BLaER1 (cell line): ENCODE data around the gene CDADC1.

Source experiments
- H3K27ac ChIP-seq: shearing (Covaris generic); formaldehyde crosslinking; 2 replicates; pipeline ENCODE4 v1.8.1; 2022
- H3K27me3 ChIP-seq: shearing (Covaris generic); formaldehyde crosslinking; 2 replicates; pipeline ENCODE4 v1.8.1; 2022
- H3K36me3 ChIP-seq: shearing (Covaris generic); formaldehyde crosslinking; 2 replicates; pipeline ENCODE4 v1.8.1; 2022
- H3K4me1 ChIP-seq: shearing (Covaris generic); formaldehyde crosslinking; 2 replicates; pipeline ENCODE4 v1.8.1; 2022
- H3K4me2 ChIP-seq: shearing (Covaris generic); formaldehyde crosslinking; 2 replicates; pipeline ENCODE4 v1.8.1; 2022
- H3K4me3 ChIP-seq: shearing (Covaris generic); formaldehyde crosslinking; 2 replicates; pipeline ENCODE4 v1.8.1; 2022
- H3K9ac ChIP-seq: shearing (Covaris generic); formaldehyde crosslinking; 2 replicates; pipeline ENCODE4 v1.8.1; 2022
- H3K9me3 ChIP-seq: shearing (Covaris generic); formaldehyde crosslinking; 2 replicates; pipeline ENCODE4 v1.8.1; 2022
- H4K20me1 ChIP-seq: shearing (Covaris generic); formaldehyde crosslinking; 2 replicates; pipeline ENCODE4 v1.8.1; 2022
- Cebpa-rat ChIP-seq: shearing (Covaris generic); IDR thresholded peaks from 2 replicates; pipeline ENCODE4 v1.8.1; 2022

The CDADC1 gene

GRCh38 chr13:49256841-49257240 is 9.1 kb downstream of the CDADC1 start:
- no peak overlapping the region for H3K9ac ChIP-seq
- H3K4me1 ChIP-seq, result peaks cover 35% of the 10 kb centered on the region
- H3K4me3 ChIP-seq, result no peak overlapping the region
- no peak for TF ChIP-seq Cebpa-rat
- no peak overlapping the region for H3K27ac ChIP-seq
- no peaks in the 10 kb centered on the region for H3K27me3 ChIP-seq
- peak overlapping the region; percentile 79 for H3K4me2 ChIP-seq
- H3K36me3 ChIP-seq, result peaks cover 56% of the 10 kb centered on the region
- H3K9me3 ChIP-seq, result no peaks in the 10 kb centered on the region
- no peaks in the 10 kb centered on the region for H4K20me1 ChIP-seq

- Histone ChIP-seq H3K4me3 (peak overlapping the region; percentile 49), H4K20me1 (no peaks in the 10 kb centered on the region), H3K27ac (peak overlapping the region; percentile 49), H3K9ac (peak overlapping the region; percentile 67), H3K4me2 (peak overlapping the region; percentile 79), H3K9me3 (no peaks in the 10 kb centered on the region), H3K36me3 (peaks cover 62% of the 10 kb centered on the region), H3K4me1 (peaks cover 35% of the 10 kb centered on the region), H3K27me3 (no peaks in the 10 kb centered on the region)
- TF ChIP-seq Cebpa-rat, result no peak
Measured at GRCh38 chr13:49258089-49258796, 10.5 kb downstream of the CDADC1 start.

GRCh38 chr13:49259586-49259985 is 11.9 kb downstream of the CDADC1 start:
- TF ChIP-seq Cebpa-rat, result no peak
- peaks cover 48% of the 10 kb centered on the region for H3K36me3 ChIP-seq
- no peaks in the 10 kb centered on the region for H3K27me3 ChIP-seq
- H3K4me1 ChIP-seq, result peaks cover 25% of the 10 kb centered on the region
- H3K4me2 ChIP-seq, result no peak overlapping the region
- H3K27ac ChIP-seq, result no peak overlapping the region
- H3K9ac ChIP-seq, result no peak overlapping the region
- no peak overlapping the region for H3K4me3 ChIP-seq
- H4K20me1 ChIP-seq, result no peaks in the 10 kb centered on the region
- H3K9me3 ChIP-seq, result no peaks in the 10 kb centered on the region

- Histone ChIP-seq H3K9ac (no peak overlapping the region), H4K20me1 (no peaks in the 10 kb centered on the region), H3K4me3 (no peak overlapping the region), H3K27ac (no peak overlapping the region), H3K27me3 (no peaks in the 10 kb centered on the region), H3K4me2 (no peak overlapping the region), H3K36me3 (peaks cover 46% of the 10 kb centered on the region), H3K4me1 (peaks cover 8% of the 10 kb centered on the region), H3K9me3 (no peaks in the 10 kb centered on the region)
- no peak for TF ChIP-seq Cebpa-rat
Measured at GRCh38 chr13:49262634-49263033, 14.9 kb downstream of the CDADC1 start.

GRCh38 chr13:49265822-49266221 is 18.1 kb downstream of the CDADC1 start:
- Histone ChIP-seq H4K20me1 (no peaks in the 10 kb centered on the region), H3K27me3 (no peaks in the 10 kb centered on the region), H3K4me2 (no peak overlapping the region), H3K27ac (no peak overlapping the region), H3K4me1 (no peaks in the 10 kb centered on the region), H3K36me3 (peaks cover 38% of the 10 kb centered on the region), H3K9me3 (no peaks in the 10 kb centered on the region), H3K4me3 (no peak overlapping the region), H3K9ac (no peak overlapping the region)
- no peak for TF ChIP-seq Cebpa-rat

- Histone ChIP-seq H4K20me1 (no peaks in the 10 kb centered on the region), H3K27me3 (no peaks in the 10 kb centered on the region), H3K4me1 (no peaks in the 10 kb centered on the region), H3K27ac (no peak overlapping the region), H3K4me2 (no peak overlapping the region), H3K9ac (no peak overlapping the region), H3K36me3 (peaks cover 18% of the 10 kb centered on the region), H3K4me3 (no peak overlapping the region), H3K9me3 (no peaks in the 10 kb centered on the region)
- TF ChIP-seq Cebpa-rat, result no peak
Measured at GRCh38 chr13:49271264-49271663, 23.5 kb downstream of the CDADC1 start.

- H3K9me3 ChIP-seq, result no peaks in the 10 kb centered on the region
- H3K9ac ChIP-seq, result no peak overlapping the region
- no peak overlapping the region for H3K4me2 ChIP-seq
- no peaks in the 10 kb centered on the region for H4K20me1 ChIP-seq
- TF ChIP-seq Cebpa-rat, result no peak
- no peak overlapping the region for H3K4me3 ChIP-seq
- no peaks in the 10 kb centered on the region for H3K4me1 ChIP-seq
- peaks cover 12% of the 10 kb centered on the region for H3K36me3 ChIP-seq
- no peak overlapping the region for H3K27ac ChIP-seq
- H3K27me3 ChIP-seq, result no peaks in the 10 kb centered on the region
Measured at GRCh38 chr13:49272296-49272695, 24.6 kb downstream of the CDADC1 start.

- no peak overlapping the region for H3K4me2 ChIP-seq
- H3K9ac ChIP-seq, result no peak overlapping the region
- no peak overlapping the region for H3K27ac ChIP-seq
- H3K9me3 ChIP-seq, result no peaks in the 10 kb centered on the region
- H3K27me3 ChIP-seq, result no peaks in the 10 kb centered on the region
- H4K20me1 ChIP-seq, result no peaks in the 10 kb centered on the region
- peaks cover 18% of the 10 kb centered on the region; the same call in 1 of the 2 replicates for H3K36me3 ChIP-seq
- no peaks in the 10 kb centered on the region for H3K4me1 ChIP-seq
- no peak for TF ChIP-seq Cebpa-rat
- no peak overlapping the region for H3K4me3 ChIP-seq
Measured at GRCh38 chr13:49278211-49278610, 30.5 kb downstream of the CDADC1 start.

- Histone ChIP-seq H3K9me3 (no peaks in the 10 kb centered on the region), H4K20me1 (no peaks in the 10 kb centered on the region), H3K27ac (no peak overlapping the region), H3K36me3 (peaks cover 18% of the 10 kb centered on the region; the same call in 1 of the 2 replicates), H3K4me3 (no peak overlapping the region), H3K9ac (no peak overlapping the region), H3K4me2 (no peak overlapping the region), H3K27me3 (no peaks in the 10 kb centered on the region), H3K4me1 (no peaks in the 10 kb centered on the region)
- no peak for TF ChIP-seq Cebpa-rat
Measured at GRCh38 chr13:49279112-49279511, 31.4 kb downstream of the CDADC1 start.

GRCh38 chr13:49279885-49280284 is 32.2 kb downstream of the CDADC1 start:
- Histone ChIP-seq H3K4me3 (no peak overlapping the region), H3K9me3 (no peaks in the 10 kb centered on the region), H3K9ac (no peak overlapping the region), H3K27me3 (no peaks in the 10 kb centered on the region), H4K20me1 (no peaks in the 10 kb centered on the region), H3K4me2 (no peak overlapping the region), H3K4me1 (no peaks in the 10 kb centered on the region), H3K27ac (no peak overlapping the region), H3K36me3 (peaks cover 18% of the 10 kb centered on the region; the same call in 1 of the 2 replicates)
- TF ChIP-seq Cebpa-rat, result no peak

- no peak for TF ChIP-seq Cebpa-rat
- Histone ChIP-seq H3K4me1 (peaks cover 6% of the 10 kb centered on the region), H3K4me2 (no peak overlapping the region), H3K27ac (no peak overlapping the region), H3K36me3 (peaks cover 22% of the 10 kb centered on the region), H3K4me3 (no peak overlapping the region), H3K9ac (no peak overlapping the region), H3K27me3 (no peaks in the 10 kb centered on the region), H3K9me3 (no peaks in the 10 kb centered on the region), H4K20me1 (no peaks in the 10 kb centered on the region)
Measured at GRCh38 chr13:49287995-49288394, 40.3 kb downstream of the CDADC1 start.
